HG03575 (cell line): ENCODE data around the gene ZNF30.
"Not testable (repeated sequence)": the region's sequence is repeated elsewhere in the genome, so short reads cannot be mapped to it uniquely, and the experiment has no call there.

Source experiments
- ATAC-seq: cut with Tn5 transposase; IDR thresholded peaks from one replicate; pipeline ENCODE4 v1.9.1; 2021; ENCODE audit not compliant: unreplicated experiment, insufficient number of reproducible peaks, low FRiP score; ENCODE audit errors: extremely low read depth

ZNF30 gene

GRCh38 chr19:34926685-34927375 lies at the start of gene ZNF30:
TSS of gene ZNF30 (plus strand) at chr19:34926903. CDS start at chr19:34929948, 3,045 bp downstream.
- ATAC-seq, result no peak

- no peak for ATAC-seq
Measured at GRCh38 chr19:34879563-34879962, 47.1 kb upstream of the ZNF30 start.

GRCh38 chr19:34880034-34880433 lies 46.7 kb upstream of the ZNF30 start:
- ATAC-seq, result no peak

- no peak for ATAC-seq
Measured at GRCh38 chr19:34881982-34882381, 44.7 kb upstream of the ZNF30 start.

- no peak for ATAC-seq
Measured at GRCh38 chr19:34888091-34888490, 38.6 kb upstream of the ZNF30 start.

GRCh38 chr19:34900245-34900644 lies 26.5 kb upstream of the ZNF30 start:
- ATAC-seq, result no peak

GRCh38 chr19:34904664-34905527 lies 21.8 kb upstream of the ZNF30 start:
- ATAC-seq, result no peak

- no peak for ATAC-seq
Measured at GRCh38 chr19:34910770-34911169, 15.9 kb upstream of the ZNF30 start.

GRCh38 chr19:34917144-34917543 lies 9.6 kb upstream of the ZNF30 start:
- ATAC-seq, result not testable (repeated sequence)

GRCh38 chr19:34918190-34918589 lies 8.5 kb upstream of the ZNF30 start:
- no peak for ATAC-seq

GRCh38 chr19:34920090-34920786 lies 6.5 kb upstream of the ZNF30 start:
- not testable (repeated sequence) for ATAC-seq

- no peak for ATAC-seq
Measured at GRCh38 chr19:34925278-34925855, 1.3 kb upstream of the ZNF30 start.

GRCh38 chr19:34926361-34926684 lies 380 bp upstream of the ZNF30 start:
- no peak for ATAC-seq

GRCh38 chr19:34932494-34932893 lies 5.8 kb downstream of the ZNF30 start:
- ATAC-seq, result no peak

GRCh38 chr19:34936184-34936583 lies 9.5 kb downstream of the ZNF30 start:
- ATAC-seq, result no peak

GRCh38 chr19:34938886-34939285 lies 12.2 kb downstream of the ZNF30 start:
- ATAC-seq, result no peak

GRCh38 chr19:34943861-34944573 lies 17.3 kb downstream of the ZNF30 start:
- no peak for ATAC-seq

- no peak for ATAC-seq
Measured at GRCh38 chr19:34953092-34953491, 26.4 kb downstream of the ZNF30 start.
